ENCODE data around the gene ZNF570.

DNA sequence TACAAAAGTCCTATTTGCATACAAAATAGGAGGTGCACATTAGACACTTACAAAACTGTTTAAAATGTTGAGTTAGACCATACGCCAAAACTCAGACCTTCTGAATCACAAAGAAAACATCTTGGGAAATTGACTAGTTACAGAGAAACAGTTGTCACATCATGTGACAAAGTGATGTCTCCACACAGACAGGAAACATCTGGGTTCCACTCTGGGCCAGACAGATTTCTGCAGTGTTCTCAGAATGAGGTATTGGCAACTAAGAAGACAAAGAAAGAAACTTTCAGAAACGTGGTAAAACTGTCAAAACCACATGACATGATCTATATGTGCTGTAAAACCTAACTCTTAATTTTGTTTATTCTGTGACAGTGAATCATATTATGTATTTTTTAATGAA, 44.2 kb downstream of the ZNF570 start:
- TF ChIP-seq, protein P1, sequence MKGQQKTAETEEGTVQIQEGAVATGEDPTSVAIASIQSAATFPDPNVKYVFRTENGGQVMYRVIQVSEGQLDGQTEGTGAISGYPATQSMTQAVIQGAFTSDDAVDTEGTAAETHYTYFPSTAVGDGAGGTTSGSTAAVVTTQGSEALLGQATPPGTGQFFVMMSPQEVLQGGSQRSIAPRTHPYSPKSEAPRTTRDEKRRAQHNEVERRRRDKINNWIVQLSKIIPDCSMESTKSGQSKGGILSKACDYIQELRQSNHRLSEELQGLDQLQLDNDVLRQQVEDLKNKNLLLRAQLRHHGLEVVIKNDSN (IDR thresholded peaks at IDR 0.05; ENCODE audit: borderline replicate concordance, low read depth): no peak
- TF ChIP-seq, protein P2, sequence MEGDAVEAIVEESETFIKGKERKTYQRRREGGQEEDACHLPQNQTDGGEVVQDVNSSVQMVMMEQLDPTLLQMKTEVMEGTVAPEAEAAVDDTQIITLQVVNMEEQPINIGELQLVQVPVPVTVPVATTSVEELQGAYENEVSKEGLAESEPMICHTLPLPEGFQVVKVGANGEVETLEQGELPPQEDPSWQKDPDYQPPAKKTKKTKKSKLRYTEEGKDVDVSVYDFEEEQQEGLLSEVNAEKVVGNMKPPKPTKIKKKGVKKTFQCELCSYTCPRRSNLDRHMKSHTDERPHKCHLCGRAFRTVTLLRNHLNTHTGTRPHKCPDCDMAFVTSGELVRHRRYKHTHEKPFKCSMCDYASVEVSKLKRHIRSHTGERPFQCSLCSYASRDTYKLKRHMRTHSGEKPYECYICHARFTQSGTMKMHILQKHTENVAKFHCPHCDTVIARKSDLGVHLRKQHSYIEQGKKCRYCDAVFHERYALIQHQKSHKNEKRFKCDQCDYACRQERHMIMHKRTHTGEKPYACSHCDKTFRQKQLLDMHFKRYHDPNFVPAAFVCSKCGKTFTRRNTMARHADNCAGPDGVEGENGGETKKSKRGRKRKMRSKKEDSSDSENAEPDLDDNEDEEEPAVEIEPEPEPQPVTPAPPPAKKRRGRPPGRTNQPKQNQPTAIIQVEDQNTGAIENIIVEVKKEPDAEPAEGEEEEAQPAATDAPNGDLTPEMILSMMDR (IDR thresholded peaks at IDR 0.05): no peak
- TF ChIP-seq FOXM1 (IDR thresholded peaks at IDR 0.05; ENCODE audit: low read depth): no peak
- TF ChIP-seq EZH2phosphoT487 (IDR thresholded peaks at IDR 0.05; ENCODE audit: borderline replicate concordance, low read depth): no peak
- no peak for TF ChIP-seq YY1 (IDR thresholded peaks at IDR 0.05; ENCODE audit: low read depth)
- no peak for TF ChIP-seq POLR2AphosphoS5 (IDR thresholded peaks at IDR 0.05; ENCODE audit: low read depth, low read length)
